K562 (cell line): ENCODE measurements around the gene MAGI2. TPM values are rescaled to one million over a fixed set of nuclear protein-coding genes. Genes with fewer than 3 reads are reported as not detected.

Experiments
- ATAC-seq: fragments of 200-7000 bp; cut with Tn5 transposase; 3 replicates; pipeline ENCODE4 v1.9.1; 2020; ENCODE audit warnings: moderate library complexity
- BruUV-seq: library from RNA; stranded (reverse); fragments of 400-500 nt; replicated peaks from 2 replicates; lab custom pipeline; 2021; lab: Mats Ljungman, UMichigan
- CTCF ChIA-PET: fragments of 300-600 bp; formaldehyde crosslinking; extraction: SDS; loops from one replicate; lab custom pipeline; 2021; ENCODE audit warnings: low intra/inter-chr PET ratio; lab: Yijun Ruan, JAX
- POLR2A ChIA-PET: fragments of 300-600, 350-650 bp; sonication (Branson Sonifier 250); formaldehyde crosslinking; extraction: SDS; loops from one replicate; lab custom pipeline; 2021; ENCODE audit warnings: antibody characterized with exemption, inconsistent platforms; lab: Yijun Ruan, JAX
- DNase-seq, 4 experiments: peaks; one replicate each; pipeline versions ENCODE4 v3.0.0 to v3.0.0-alpha.2; 2011 to 2018; ENCODE audit warnings: low spot score in 3 of 4, mixed read lengths in 3 of 4; ENCODE audit errors: extremely low read depth in 1 of 4
- FAIRE-seq: peaks from 2 replicates; lab custom pipeline; 2011; peaks lifted over from hg19 to GRCh38; lab: Jason Lieb, UNC
- H2AFZ ChIP-seq: 2 replicates; pipeline ENCODE4 v1.6.0; 2011; ENCODE audit warnings: low read depth, low read length, control low read depth, inconsistent platforms
- H3K27ac ChIP-seq: fragments of 200-600 bp; 3 replicates; pipeline ENCODE4 v1.8.0; 2011; ENCODE audit warnings: low read depth, mild to moderate bottlenecking, control low read depth, inconsistent platforms, low read length, moderate library complexity, mixed read lengths; ENCODE audit errors: extremely low read depth
- H3K27me3 ChIP-seq, 2 experiments: fragments of 300-600 bp in 1 of 2; 2 replicates in 1 of 2; 3 replicates in 1 of 2; pipeline versions ENCODE4 v1.6.0 to v1.8.0; 2011; ENCODE audit warnings: inconsistent platforms in 2 of 2, low read length in 2 of 2, mild to moderate bottlenecking in 1 of 2, mixed read lengths in 1 of 2, moderate library complexity in 1 of 2; ENCODE audit not compliant: control insufficient read depth in 2 of 2, insufficient read depth in 2 of 2
- H3K36me3 ChIP-seq: fragments of 300-600 bp; 3 replicates; pipeline ENCODE4 v1.8.0; 2011; ENCODE audit warnings: mild to moderate bottlenecking, low read length, inconsistent platforms; ENCODE audit not compliant: control insufficient read depth, insufficient read depth
- H3K4me1 ChIP-seq, 2 experiments: fragments of 200-600 bp in 1 of 2; replicated peaks in 1 of 2; 2 replicates in 1 of 2; 3 replicates in 1 of 2; pipeline versions ENCODE4 v1.5.1 to v1.8.0; 2011; ENCODE audit warnings: inconsistent platforms in 2 of 2, low read length in 2 of 2, mild to moderate bottlenecking in 1 of 2, mixed read lengths in 1 of 2, moderate library complexity in 1 of 2; ENCODE audit not compliant: control insufficient read depth in 2 of 2, insufficient read depth in 2 of 2
- H3K4me2 ChIP-seq: 2 replicates; pipeline ENCODE4 v1.6.1; 2011; ENCODE audit warnings: low read length, control low read depth, inconsistent platforms, mixed read lengths; ENCODE audit not compliant: insufficient read depth
- H3K4me3 ChIP-seq: fragments of 200-600 bp; sonication (generic), shearing (Covaris generic); 2 replicates; pipeline ENCODE4 v1.5.1; 2016; ENCODE audit warnings: control low read depth, inconsistent platforms
- H3K79me2 ChIP-seq: fragments of 200-600 bp; 3 replicates; pipeline ENCODE4 v1.8.0; 2011; ENCODE audit warnings: low read length, inconsistent platforms; ENCODE audit not compliant: control insufficient read depth, insufficient read depth
- H3K9ac ChIP-seq, 2 experiments: 2 replicates each; pipeline versions ENCODE4 v1.6.0 to v1.6.1; 2011; ENCODE audit warnings: low read depth in 2 of 2, low read length in 2 of 2, control low read depth in 1 of 2, inconsistent platforms in 1 of 2, mild to moderate bottlenecking in 1 of 2, mixed read lengths in 1 of 2; ENCODE audit not compliant: insufficient read depth in 1 of 2
- H3K9me1 ChIP-seq: one replicate; pipeline ENCODE4 v1.6.0; 2011; ENCODE audit warnings: inconsistent platforms, mild to moderate bottlenecking, low read length, moderate library complexity; ENCODE audit not compliant: control insufficient read depth, insufficient read depth
- H3K9me3 ChIP-seq: replicated peaks from 2 replicates; pipeline ENCODE4 v1.5.1; 2011; ENCODE audit warnings: low read depth, low read length, inconsistent platforms; ENCODE audit not compliant: control insufficient read depth, insufficient read depth
- H4K20me1 ChIP-seq: replicated peaks from 2 replicates; pipeline ENCODE4 v1.6.1; 2011; ENCODE audit warnings: low read length, inconsistent platforms, mixed read lengths; ENCODE audit not compliant: control insufficient read depth, insufficient read depth
- ATF7 ChIP-seq: fragments of 450-650 bp; IDR thresholded peaks from 2 replicates; pipeline ENCODE4 v1.7.1; 2014; ENCODE audit warnings: mild to moderate bottlenecking, moderate library complexity
- HDGF ChIP-seq: fragments of 450-650 bp; IDR thresholded peaks from 2 replicates; pipeline ENCODE4 v1.6.1; 2016
- HNRNPH1 ChIP-seq: fragments of 200-400 bp; formaldehyde crosslinking; optimal IDR thresholded peaks from 2 replicates; pipeline ENCODE3; 2017; ENCODE audit warnings: low read depth, mild to moderate bottlenecking, low read length, moderate library complexity
- HNRNPL ChIP-seq: fragments of 200-400 bp; formaldehyde crosslinking; IDR thresholded peaks from 2 replicates; pipeline ENCODE4 v1.6.1; 2017; ENCODE audit warnings: low read depth, mild to moderate bottlenecking, low read length
- MAFK ChIP-seq: IDR thresholded peaks from 2 replicates; pipeline ENCODE4 v1.6.1; 2011; ENCODE audit warnings: low read length, improper control_type of control experiment
- NCOA4 ChIP-seq: fragments of 450-650 bp; IDR thresholded peaks from 2 replicates; pipeline ENCODE4 v1.6.1; 2018; ENCODE audit warnings: mild to moderate bottlenecking; ENCODE audit not compliant: partially characterized antibody
- NFYB ChIP-seq: IDR thresholded peaks from 2 replicates; pipeline ENCODE4 v1.6.1; 2011; ENCODE audit warnings: mild to moderate bottlenecking, moderate library complexity; ENCODE audit not compliant: insufficient read length; ENCODE audit errors: extremely low read depth
- SAP30 ChIP-seq: fragments of 200-600 bp; sonication (generic); IDR thresholded peaks from 2 replicates; pipeline ENCODE4 v1.6.1; 2012; ENCODE audit warnings: borderline replicate concordance, low read depth, mild to moderate bottlenecking, moderate library complexity, low read length, control low read depth, inconsistent platforms; ENCODE audit not compliant: insufficient read depth, poor library complexity, severe bottlenecking
- THRAP3 ChIP-seq: fragments of 450-650 bp; IDR thresholded peaks from 2 replicates; pipeline ENCODE4 v1.6.1; 2016; ENCODE audit warnings: mild to moderate bottlenecking, inconsistent platforms, borderline replicate concordance
- ZNF140 ChIP-seq: fragments of 250-450 bp; sonication (Bioruptor Pico); IDR thresholded peaks from 2 replicates; pipeline ENCODE4 v1.8.0; 2021; ENCODE audit warnings: moderate library complexity, mild to moderate bottlenecking, inconsistent platforms
- ZNF830 ChIP-seq: fragments of 250-450 bp; sonication (Bioruptor Pico); IDR thresholded peaks from 2 replicates; pipeline ENCODE4 v1.5.0; 2021; ENCODE audit warnings: mild to moderate bottlenecking
- WGBS: fragments of 100-300 bp; shearing (Covaris generic); methylation state at CpG from one replicate; pipeline ENCODE4 v1.1.6; 2016; ENCODE audit warnings: low coverage, mixed read lengths; ENCODE audit not compliant: insufficient coverage; ENCODE audit errors: missing lambda C conversion rate; 5-methylcytosine and 5-hydroxymethylcytosine counted together
- in situ Hi-C: fragments of 300-500 bp; cut with MboI; formaldehyde crosslinking; loops from 4 replicates; pipeline ENCODE4 v1.15.0; 2018; ENCODE audit warnings: inconsistent platforms, mixed read lengths
- intact Hi-C: fragments of 100-400 bp; cut with micrococcal nuclease; formaldehyde crosslinking; loops from 2 replicates; pipeline ENCODE4 v1.14.2; 2022
- polyA plus RNA-seq, 8 experiments: library from polyadenylated mRNA; depleted of rRNA in 4 of 8; stranded (reverse) in 5 of 8; unstranded in 3 of 8; fragments of >200 nt; fragmentation: Nextera tagmentation in 2 of 8; fragmentation: Illumina TruSeq in 1 of 8; extraction: Ambion mirVana in 2 of 8; extraction: Trizol in 1 of 8; gene quantifications; 2 replicates each; pipeline versions ENCODE4 v1.2.1 to v1.2.3, GENCODE V29; 2011 to 2014; ENCODE audit warnings: inconsistent platforms in 1 of 8, missing spikeins in 1 of 8
- total RNA-seq, 7 experiments: library from RNA; depleted of rRNA in 6 of 7; stranded (reverse); fragments of >200 nt in 6 of 7; fragmentation: Illumina TruSeq in 2 of 7; extraction: Trizol in 2 of 7; gene quantifications; 2 replicates each; pipeline versions ENCODE4 v1.2.1 to v1.2.3, GENCODE V29; 2011 to 2021; ENCODE audit warnings: low replicate concordance in 1 of 7
- TF ChIP-seq, protein P1 (sequence below): sonication (generic); formaldehyde crosslinking; IDR thresholded peaks from 2 replicates; pipeline ENCODE4 v1.8.0; 2022; ENCODE audit warnings: mild to moderate bottlenecking, low read depth, missing genetic modification reagents
- TF ChIP-seq, protein P2 (sequence below): sonication (generic); formaldehyde crosslinking; IDR thresholded peaks from 2 replicates; pipeline ENCODE4 v1.5.0; 2020; ENCODE audit warnings: missing genetic modification reagents

Gene MAGI2
- total and polyA plus RNA-seq, 9 of the 15 experiments (the other 6 are each of a cell fraction or from before 2014, with no cell fraction given), result 0.27 to 1.4 (median 0.70) TPM

DNA sequence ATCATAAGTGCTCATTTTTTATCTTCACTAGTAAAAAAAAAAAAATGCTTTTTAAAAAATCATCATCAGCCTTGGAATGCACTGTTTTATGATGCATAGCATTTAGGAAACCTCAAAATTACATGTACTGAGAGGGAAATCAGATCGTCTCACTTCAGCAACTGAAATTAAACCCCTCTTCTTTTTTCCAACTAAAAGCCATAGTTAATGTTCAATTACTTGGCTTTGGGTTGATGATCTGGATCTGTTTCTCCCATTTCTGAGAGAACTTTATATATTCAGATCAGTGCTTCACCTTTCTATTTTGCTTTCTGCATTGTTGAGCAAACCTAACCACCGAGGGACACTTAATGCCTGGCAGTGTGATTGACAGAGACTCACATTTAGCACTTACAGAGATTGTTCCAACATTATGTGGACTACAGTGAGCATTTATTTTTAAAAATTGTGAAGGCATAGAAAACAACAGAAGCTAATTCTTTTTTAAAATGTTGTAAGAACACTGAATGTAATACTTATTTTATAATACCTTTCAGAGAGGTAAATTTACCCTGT lies 976.5 kb downstream of the MAGI2 start:
- DNase-seq (no peak), FAIRE-seq (no peak), ATAC-seq (no peak)
- Histone ChIP-seq H2AFZ (no peak overlapping the region), H3K27ac (no peak overlapping the region), H3K36me3 (no peaks in the 10 kb centered on the region), H3K9me3 (no peaks in the 10 kb centered on the region; the same call in 1 of the 2 replicates), H3K4me1 (no peaks in the 10 kb centered on the region), H3K4me2 (no peak overlapping the region), H3K4me3 (no peak overlapping the region), H4K20me1 (no peaks in the 10 kb centered on the region), H3K27me3 (no peaks in the 10 kb centered on the region), H3K79me2 (no peaks in the 10 kb centered on the region), H3K9me1 (no peaks in the 10 kb centered on the region), H3K9ac (no peak overlapping the region)
- ChIA-PET POLR2A (no interaction called here), CTCF (no interaction called here)
- WGBS, result 0% methylated on average over 2 of the region's 2 CpGs
- in situ Hi-C loops, result no loop called here
- intact Hi-C loops, result no loop called here
- no peak for TF ChIP-seq NCOA4
- no peak for TF ChIP-seq HNRNPH1
- TF ChIP-seq NFYB, result no peak
- TF ChIP-seq HDGF, result no peak
- TF ChIP-seq, protein P1, sequence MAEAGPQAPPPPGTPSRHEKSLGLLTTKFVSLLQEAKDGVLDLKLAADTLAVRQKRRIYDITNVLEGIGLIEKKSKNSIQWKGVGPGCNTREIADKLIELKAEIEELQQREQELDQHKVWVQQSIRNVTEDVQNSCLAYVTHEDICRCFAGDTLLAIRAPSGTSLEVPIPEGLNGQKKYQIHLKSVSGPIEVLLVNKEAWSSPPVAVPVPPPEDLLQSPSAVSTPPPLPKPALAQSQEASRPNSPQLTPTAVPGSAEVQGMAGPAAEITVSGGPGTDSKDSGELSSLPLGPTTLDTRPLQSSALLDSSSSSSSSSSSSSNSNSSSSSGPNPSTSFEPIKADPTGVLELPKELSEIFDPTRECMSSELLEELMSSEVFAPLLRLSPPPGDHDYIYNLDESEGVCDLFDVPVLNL (CRISPR knock-in tag), result no peak
- no peak for TF ChIP-seq THRAP3
- TF ChIP-seq, protein P2, sequence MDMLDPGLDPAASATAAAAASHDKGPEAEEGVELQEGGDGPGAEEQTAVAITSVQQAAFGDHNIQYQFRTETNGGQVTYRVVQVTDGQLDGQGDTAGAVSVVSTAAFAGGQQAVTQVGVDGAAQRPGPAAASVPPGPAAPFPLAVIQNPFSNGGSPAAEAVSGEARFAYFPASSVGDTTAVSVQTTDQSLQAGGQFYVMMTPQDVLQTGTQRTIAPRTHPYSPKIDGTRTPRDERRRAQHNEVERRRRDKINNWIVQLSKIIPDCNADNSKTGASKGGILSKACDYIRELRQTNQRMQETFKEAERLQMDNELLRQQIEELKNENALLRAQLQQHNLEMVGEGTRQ (CRISPR knock-in tag), result no peak
- no peak for TF ChIP-seq HNRNPL
- no peak for TF ChIP-seq ZNF830
- no peak for TF ChIP-seq MAFK
- no peak for TF ChIP-seq ZNF140 (CRISPR knock-in tag)
- TF ChIP-seq SAP30, result no peak
- TF ChIP-seq ATF7, result no peak
- no TSS peak for BruUV-seq
